GM18519 (cell line): Measurements from ENCODE around the gene PSMB2.

Source experiments
- ATAC-seq: cut with Tn5 transposase; IDR thresholded peaks from one replicate; pipeline ENCODE4 v1.9.1; 2021; ENCODE audit warnings: mild to moderate bottlenecking, moderate library complexity; ENCODE audit not compliant: unreplicated experiment, low FRiP score

The PSMB2 gene

GRCh38 chr1:35644204-35644603 is 2.9 kb upstream of the PSMB2 start:
- no peak for ATAC-seq

GRCh38 chr1:35642471-35642955 is 1.2 kb upstream of the PSMB2 start:
- no peak for ATAC-seq

GRCh38 chr1:35640380-35641232 is 720 bp downstream of the PSMB2 start:
- no peak for ATAC-seq

- ATAC-seq = no peak
Observed at GRCh38 chr1:35637401-35637809, 3.9 kb downstream of the PSMB2 start.

- ATAC-seq = no peak
Observed at GRCh38 chr1:35633547-35633946, 7.8 kb downstream of the PSMB2 start.

GRCh38 chr1:35631396-35631795 is 9.9 kb downstream of the PSMB2 start:
- no peak for ATAC-seq

- ATAC-seq = no peak
Observed at GRCh38 chr1:35629051-35629450, 12.3 kb downstream of the PSMB2 start.

GRCh38 chr1:35623832-35624231 is 17.5 kb downstream of the PSMB2 start:
- ATAC-seq = no peak

- no peak for ATAC-seq
Observed at GRCh38 chr1:35622510-35623178, 18.7 kb downstream of the PSMB2 start.

- ATAC-seq = no peak
Observed at GRCh38 chr1:35619237-35620121, 21.8 kb downstream of the PSMB2 start.

- no peak for ATAC-seq
Observed at GRCh38 chr1:35615440-35615839, 25.9 kb downstream of the PSMB2 start.

GRCh38 chr1:35611655-35612054 is 29.7 kb downstream of the PSMB2 start:
- ATAC-seq = no peak

GRCh38 chr1:35605867-35606182 is 35.5 kb downstream of the PSMB2 start:
- no peak for ATAC-seq

GRCh38 chr1:35605071-35605866 is 36.1 kb downstream of the PSMB2 start:
- ATAC-seq = no peak

- ATAC-seq = no peak
Observed at GRCh38 chr1:35603941-35604340, 37.4 kb downstream of the PSMB2 start.

- no peak for ATAC-seq
Observed at GRCh38 chr1:35603468-35603867, 37.9 kb downstream of the PSMB2 start.

GRCh38 chr1:35600593-35600992 is 40.7 kb downstream of the PSMB2 start:
- ATAC-seq = no peak

- ATAC-seq = no peak
Observed at GRCh38 chr1:35599411-35599810, 41.9 kb downstream of the PSMB2 start.

- ATAC-seq = no peak
Observed at GRCh38 chr1:35598895-35599294, 42.4 kb downstream of the PSMB2 start.

GRCh38 chr1:35597870-35598269 is 43.5 kb downstream of the PSMB2 start:
- ATAC-seq = no peak
